GM13977 (cell line): Measurements from ENCODE around the gene TNFSF9.

Source experiments
- DNase-seq: peaks from one replicate; pipeline ENCODE4 v3.0.0; 2012; ENCODE audit warnings: low spot score
- CTCF ChIP-seq: IDR thresholded peaks from 2 replicates; pipeline ENCODE4 v1.5.1; 2012; ENCODE audit warnings: mild to moderate bottlenecking, control low read depth; ENCODE audit not compliant: insufficient read depth; ENCODE audit errors: extremely low read depth, missing control alignments
- in situ Hi-C: fragments of 300-500 bp; cut with MboI; formaldehyde crosslinking; loops from one replicate; pipeline ENCODE4 v1.12.0; 2022; ENCODE audit warnings: low sequenced_read_pairs, low pct_unique_long_range_greater_than_20kb, mixed read lengths, inconsistent platforms; ENCODE audit not compliant: unreplicated experiment

TNFSF9 gene

GRCh38 chr19:6530386-6531162, at the start of gene TNFSF9:
Gene TNFSF9, plus strand, starts transcription at chr19:6531026. Its CDS starts 11 bp downstream, at chr19:6531037.
- DNase-seq, result peak; percentile 91
- TF ChIP-seq CTCF, result no peak
- in situ Hi-C loops, result no loop called here

GRCh38 chr19:6481541-6482342, 49.1 kb upstream of the TNFSF9 start, which contains the start of gene DENND1C:
Gene DENND1C, minus strand, starts transcription at chr19:6481787. Its CDS starts 92 bp downstream, at chr19:6481695.
- TF ChIP-seq CTCF, result peak; percentile 72
- peak; percentile 78 for DNase-seq
- in situ Hi-C loops, result no loop called here

- in situ Hi-C loops, result no loop called here
- no peak for TF ChIP-seq CTCF
- DNase-seq, result no peak
These were observed 48.5 kb upstream of the TNFSF9 start for GRCh38 chr19:6482343-6482686.

GRCh38 chr19:6483235-6483634, 47.6 kb upstream of the TNFSF9 start:
- DNase-seq, result no peak
- in situ Hi-C loops, result no loop called here
- TF ChIP-seq CTCF, result no peak

GRCh38 chr19:6484230-6484629, 46.6 kb upstream of the TNFSF9 start:
- no peak for TF ChIP-seq CTCF
- in situ Hi-C loops, result no loop called here
- no peak for DNase-seq

GRCh38 chr19:6484831-6485230, 46.0 kb upstream of the TNFSF9 start:
- in situ Hi-C loops, result no loop called here
- TF ChIP-seq CTCF, result no peak
- DNase-seq, result no peak
